HFF-Myc (cell line): ENCODE measurements around the gene LPO.

Source experiments
- DNase-seq: peaks from one replicate; pipeline ENCODE4 v3.0.0-alpha.2; 2011; ENCODE audit warnings: low read depth; ENCODE audit errors: extremely low read depth
- H3K4me3 ChIP-seq: replicated peaks from 2 replicates; pipeline ENCODE4 v1.5.1; 2011; ENCODE audit warnings: low read depth, mild to moderate bottlenecking, control low read depth, low read length
- TF ChIP-seq, protein P1 (sequence below): IDR thresholded peaks from 2 replicates; pipeline ENCODE4 v1.5.1; 2012; ENCODE audit warnings: mild to moderate bottlenecking, low read depth, low read length, control low read depth; ENCODE audit errors: missing control alignments

The LPO gene

DNA sequence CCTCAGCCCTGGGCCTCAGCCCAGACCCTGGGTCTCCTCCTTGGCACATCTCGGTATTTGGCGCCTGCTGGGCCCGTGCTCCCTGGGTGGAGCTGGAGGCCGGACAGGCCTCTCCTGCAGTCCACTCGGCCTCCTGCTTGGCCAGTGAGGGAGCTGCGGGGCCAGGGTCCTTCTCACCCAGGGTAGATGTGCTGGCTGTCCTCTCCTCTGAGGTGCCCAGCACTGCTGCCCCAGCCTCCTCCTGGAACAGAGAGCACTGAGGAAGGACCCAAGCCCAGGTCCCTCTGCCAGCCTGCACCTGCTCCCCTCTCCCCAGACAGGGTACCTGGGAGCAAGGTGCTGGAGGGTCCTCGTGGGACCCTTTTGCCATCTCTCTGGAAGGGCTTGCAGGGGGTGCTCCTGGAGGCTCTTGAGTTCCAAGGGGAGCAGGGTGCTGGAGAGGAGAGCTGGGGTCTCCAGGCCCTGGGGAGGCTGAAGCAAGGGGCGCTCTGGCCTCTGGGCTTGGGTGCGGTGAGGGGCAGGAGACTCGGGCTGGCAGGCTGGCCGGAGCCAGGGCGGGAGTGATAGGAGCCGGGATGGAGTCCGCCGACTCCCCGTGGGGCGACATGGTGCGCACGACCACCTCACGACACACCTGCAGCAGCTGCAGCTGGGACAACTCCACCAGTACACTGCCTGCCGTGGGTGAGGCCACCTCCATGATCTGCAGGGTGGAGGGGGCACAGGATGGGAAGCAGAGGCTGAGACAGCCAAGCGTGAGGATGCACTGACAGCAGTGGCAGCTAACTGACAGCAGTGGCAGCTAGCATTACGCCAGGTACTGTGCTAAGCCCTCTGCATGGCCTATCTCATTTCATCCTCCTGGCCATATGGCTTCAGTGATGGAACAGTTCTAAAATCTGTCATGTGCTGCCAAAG, 72.4 kb downstream of the LPO start:
- DNase-seq, result no peak
- H3K4me3 ChIP-seq, result no peak overlapping the region
- TF ChIP-seq, protein P1, sequence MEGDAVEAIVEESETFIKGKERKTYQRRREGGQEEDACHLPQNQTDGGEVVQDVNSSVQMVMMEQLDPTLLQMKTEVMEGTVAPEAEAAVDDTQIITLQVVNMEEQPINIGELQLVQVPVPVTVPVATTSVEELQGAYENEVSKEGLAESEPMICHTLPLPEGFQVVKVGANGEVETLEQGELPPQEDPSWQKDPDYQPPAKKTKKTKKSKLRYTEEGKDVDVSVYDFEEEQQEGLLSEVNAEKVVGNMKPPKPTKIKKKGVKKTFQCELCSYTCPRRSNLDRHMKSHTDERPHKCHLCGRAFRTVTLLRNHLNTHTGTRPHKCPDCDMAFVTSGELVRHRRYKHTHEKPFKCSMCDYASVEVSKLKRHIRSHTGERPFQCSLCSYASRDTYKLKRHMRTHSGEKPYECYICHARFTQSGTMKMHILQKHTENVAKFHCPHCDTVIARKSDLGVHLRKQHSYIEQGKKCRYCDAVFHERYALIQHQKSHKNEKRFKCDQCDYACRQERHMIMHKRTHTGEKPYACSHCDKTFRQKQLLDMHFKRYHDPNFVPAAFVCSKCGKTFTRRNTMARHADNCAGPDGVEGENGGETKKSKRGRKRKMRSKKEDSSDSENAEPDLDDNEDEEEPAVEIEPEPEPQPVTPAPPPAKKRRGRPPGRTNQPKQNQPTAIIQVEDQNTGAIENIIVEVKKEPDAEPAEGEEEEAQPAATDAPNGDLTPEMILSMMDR, result no peak

DNA sequence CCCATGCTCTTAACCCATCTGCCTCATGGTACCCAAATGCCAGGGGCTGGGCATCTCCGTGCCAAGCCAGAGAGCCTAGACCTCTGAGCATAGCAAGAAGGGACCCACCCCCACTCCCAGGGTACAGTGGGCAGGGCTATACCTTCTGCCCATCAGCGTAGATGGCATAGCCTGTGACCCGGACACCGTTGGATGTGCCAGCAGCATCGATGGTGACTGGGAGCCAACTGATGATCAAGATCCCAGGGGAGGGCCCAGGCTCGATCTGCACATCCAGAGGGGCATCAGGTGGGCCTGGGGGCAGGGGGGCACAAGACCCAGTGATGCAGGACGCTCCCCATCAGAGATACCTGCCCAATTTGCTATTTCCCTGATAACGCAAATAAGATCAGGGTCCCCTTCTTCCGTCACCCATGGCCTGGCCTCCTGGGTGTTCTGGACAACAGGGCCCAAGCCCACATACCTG, 73.1 kb downstream of the LPO start:
- TF ChIP-seq, protein P1, result no peak
- H3K4me3 ChIP-seq, result no peak overlapping the region
- no peak for DNase-seq

DNA sequence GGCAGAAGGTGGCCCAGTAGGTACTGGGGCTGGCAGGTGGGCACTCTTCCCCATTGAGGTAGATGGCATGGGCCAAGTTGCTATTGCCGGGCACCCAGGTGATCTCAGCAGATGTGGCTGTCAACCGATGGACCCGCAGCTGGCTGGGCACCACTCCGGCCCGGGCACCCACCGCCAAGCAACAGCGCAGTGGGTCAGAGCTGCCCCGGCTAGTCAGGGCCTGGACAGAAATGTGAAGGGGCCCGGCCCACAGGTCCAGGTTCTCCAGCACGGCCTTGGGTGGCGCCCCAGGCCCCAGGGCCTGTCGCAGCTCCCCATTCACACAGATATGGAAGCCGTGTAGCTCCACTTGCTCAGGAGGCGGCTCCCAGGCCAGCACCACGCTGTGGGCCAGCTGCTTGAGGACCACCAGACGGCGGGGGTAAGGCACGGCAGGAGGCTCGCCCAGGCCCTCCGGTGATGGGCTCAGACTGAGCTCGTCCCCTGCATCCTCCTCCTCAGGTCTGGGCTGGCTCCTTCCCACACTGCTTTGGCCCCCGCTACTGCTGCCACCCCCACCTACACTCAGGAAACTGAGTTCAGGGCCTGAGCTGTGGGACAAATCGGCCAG, 73.7 kb downstream of the LPO start:
- H3K4me3 ChIP-seq, result no peak overlapping the region
- DNase-seq, result no peak
- TF ChIP-seq, protein P1, result no peak

DNA sequence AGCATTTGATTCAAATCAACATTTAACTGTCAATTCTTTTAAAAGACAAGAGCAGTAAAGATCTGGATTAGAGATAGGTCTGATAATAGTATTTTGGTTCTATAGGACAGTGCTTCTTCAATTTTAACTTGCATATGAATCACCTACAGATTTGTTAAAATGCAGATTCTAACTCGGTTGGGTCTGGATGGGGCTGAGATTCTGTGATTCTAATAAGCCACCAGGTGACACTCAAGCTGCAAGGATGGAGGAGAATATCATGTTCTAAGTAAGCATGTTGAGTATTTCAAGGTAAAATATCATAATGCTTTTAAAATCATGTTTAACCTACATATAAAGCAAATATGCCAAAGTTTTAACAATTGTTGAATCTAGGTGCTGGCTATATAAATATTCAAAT, 74.4 kb downstream of the LPO start:
- TF ChIP-seq, protein P1, result no peak
- no peak for DNase-seq

DNA sequence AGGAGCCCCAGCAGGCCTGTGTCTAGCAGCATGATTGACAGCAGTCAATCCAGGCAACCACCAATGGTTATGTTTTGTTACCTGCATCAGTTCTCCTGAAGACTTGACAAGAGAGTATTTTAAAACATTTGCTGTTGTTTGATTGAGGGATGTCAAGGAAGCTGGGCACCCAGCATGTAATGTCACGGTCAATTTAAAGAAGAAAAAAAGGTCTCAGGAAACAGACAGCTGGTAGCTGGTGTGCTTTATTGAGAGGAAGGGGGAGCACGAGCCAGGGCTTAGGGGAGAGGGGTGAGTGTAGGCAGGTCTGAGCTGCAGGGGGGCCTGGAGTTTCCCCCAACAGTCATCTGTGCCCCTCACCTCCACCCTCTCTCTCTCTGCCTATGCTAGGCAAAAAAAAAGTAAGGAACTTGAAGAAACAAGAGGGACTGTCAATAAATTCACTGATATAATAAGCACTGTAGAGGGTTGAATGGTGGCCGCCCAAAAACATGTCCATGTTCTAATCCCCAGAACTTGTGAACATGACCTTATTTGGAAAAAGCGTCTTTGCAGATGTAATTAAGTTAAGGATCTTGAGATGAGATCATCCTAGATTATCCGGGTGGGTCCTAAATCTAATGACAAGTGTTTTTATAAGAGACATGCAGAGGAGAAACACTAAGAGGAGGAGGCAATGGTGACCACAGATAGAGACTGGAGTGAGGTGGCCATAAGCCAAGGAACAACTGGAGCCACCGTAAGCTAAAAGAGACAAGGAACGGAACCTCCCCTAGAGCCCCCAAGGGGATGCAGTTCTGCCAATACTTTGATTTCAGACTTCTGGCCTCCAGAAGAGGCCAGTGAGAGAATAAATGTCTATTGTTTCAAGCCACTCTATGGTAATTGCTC, 75.7 kb downstream of the LPO start:
- no peak for DNase-seq
- H3K4me3 ChIP-seq, result no peak overlapping the region
- TF ChIP-seq, protein P1, result no peak

More for the DNA sequence above, 74.4 kb downstream of the LPO start:
- H3K4me3 ChIP-seq, result no peak overlapping the region

DNA sequence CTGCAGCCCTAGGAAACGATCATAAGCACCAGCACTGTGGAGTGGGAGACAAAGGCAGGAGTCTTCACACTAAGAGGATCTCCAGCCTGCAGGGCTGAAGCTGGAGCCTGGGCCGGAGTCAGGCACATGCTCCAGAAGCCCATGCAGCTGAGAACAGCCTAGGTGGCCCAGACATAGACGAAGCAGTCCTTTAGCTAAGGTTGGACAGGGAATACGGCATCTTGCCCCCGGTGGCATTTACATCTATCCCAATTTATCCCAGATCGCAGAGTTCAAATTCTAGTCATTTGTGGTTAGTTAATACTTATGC, 76.3 kb downstream of the LPO start:
- H3K4me3 ChIP-seq, result no peak overlapping the region
- TF ChIP-seq, protein P1, result no peak
- no peak for DNase-seq
